Neuronal stem cell (in vitro differentiated cells): ENCODE data around the gene DIP2C.

Source experiments
- DNase-seq: peaks from one replicate; pipeline ENCODE4 v3.0.0-alpha.2; 2013; ENCODE audit warnings: low spot score
- H2AFZ ChIP-seq: one replicate; pipeline ENCODE4 v1.6.1; 2013; ENCODE audit warnings: mild to moderate bottlenecking, low read length, inconsistent platforms
- H2AK5ac ChIP-seq: 2 replicates; pipeline ENCODE4 v1.6.1; 2013; ENCODE audit warnings: low read depth, mild to moderate bottlenecking, inconsistent platforms, low read length, moderate library complexity, mixed read lengths
- H2BK120ac ChIP-seq: 2 replicates; pipeline ENCODE4 v1.6.1; 2013; ENCODE audit warnings: low read depth, mild to moderate bottlenecking, inconsistent platforms, low read length, moderate library complexity, mixed read lengths
- H2BK12ac ChIP-seq: one replicate; pipeline ENCODE4 v1.6.1; 2013; ENCODE audit warnings: low read length, inconsistent platforms
- H2BK15ac ChIP-seq: 2 replicates; pipeline ENCODE4 v1.6.1; 2013; ENCODE audit warnings: mild to moderate bottlenecking, low read length, inconsistent platforms, mixed read lengths
- H2BK5ac ChIP-seq: one replicate; pipeline ENCODE4 v1.6.1; 2013; ENCODE audit warnings: inconsistent platforms, mild to moderate bottlenecking, low read length, moderate library complexity
- H3K14ac ChIP-seq: one replicate; pipeline ENCODE4 v1.6.1; 2013; ENCODE audit warnings: low read length, inconsistent platforms
- H3K18ac ChIP-seq: 2 replicates; pipeline ENCODE4 v1.6.1; 2013; ENCODE audit warnings: low read length, inconsistent platforms
- H3K23ac ChIP-seq: 2 replicates; pipeline ENCODE4 v1.6.1; 2013; ENCODE audit warnings: low read depth, mild to moderate bottlenecking, mixed read lengths, low read length, inconsistent platforms; ENCODE audit not compliant: poor library complexity
- H3K27ac ChIP-seq: replicated peaks from 3 replicates; pipeline ENCODE4 v1.5.1; 2013; ENCODE audit warnings: low read length, inconsistent platforms
- H3K27me3 ChIP-seq, 3 experiments: 2 replicates each; pipeline ENCODE4 v1.6.1; 2013; ENCODE audit warnings: low read length in 3 of 3, mild to moderate bottlenecking in 2 of 3, inconsistent platforms in 1 of 3, low read depth in 1 of 3, mixed read lengths in 1 of 3, moderate library complexity in 1 of 3; ENCODE audit not compliant: control insufficient read depth in 3 of 3, insufficient read depth in 3 of 3
- H3K36me3 ChIP-seq, 2 donors: replicated peaks in 1 of 2; 2 replicates each; pipeline ENCODE4 v1.6.1; 2013; ENCODE audit warnings: low read length in 2 of 2; ENCODE audit not compliant: control insufficient read depth in 2 of 2, insufficient read depth in 2 of 2
- H3K4ac ChIP-seq: 2 replicates; pipeline ENCODE4 v1.6.1; 2013; ENCODE audit warnings: inconsistent platforms, mild to moderate bottlenecking, low read length, moderate library complexity
- H3K4me1 ChIP-seq, 2 donors: 1 replicate in 1 of 2; 2 replicates in 1 of 2; pipeline ENCODE4 v1.6.1; 2013; ENCODE audit warnings: low read length in 2 of 2, low read depth in 1 of 2; ENCODE audit not compliant: control insufficient read depth in 2 of 2, insufficient read depth in 1 of 2
- H3K4me2 ChIP-seq: one replicate; pipeline ENCODE4 v1.6.1; 2013; ENCODE audit warnings: mild to moderate bottlenecking, low read length, inconsistent platforms; ENCODE audit not compliant: insufficient read depth, poor library complexity, severe bottlenecking
- H3K4me3 ChIP-seq, 2 donors: 2 replicates each; pipeline ENCODE4 v1.5.1; 2013; ENCODE audit warnings: low read length in 2 of 2, mild to moderate bottlenecking in 2 of 2, inconsistent platforms in 1 of 2, moderate library complexity in 1 of 2
- H3K79me1 ChIP-seq: one replicate; pipeline ENCODE4 v1.6.1; 2013; ENCODE audit warnings: low read depth, mild to moderate bottlenecking, inconsistent platforms, low read length, moderate library complexity
- H3K9ac ChIP-seq: one replicate; pipeline ENCODE4 v1.6.1; 2013; ENCODE audit warnings: mild to moderate bottlenecking, low read depth, low read length, inconsistent platforms; ENCODE audit not compliant: poor library complexity
- H3K9me3 ChIP-seq, 2 donors: replicated peaks in 1 of 2; 2 replicates each; pipeline versions ENCODE3 to v1.6.1; 2013; ENCODE audit warnings: low read length in 2 of 2, mild to moderate bottlenecking in 2 of 2, inconsistent platforms in 1 of 2, low read depth in 1 of 2, mixed read lengths in 1 of 2, moderate library complexity in 1 of 2; ENCODE audit not compliant: control insufficient read depth in 2 of 2, insufficient read depth in 1 of 2
- H4K8ac ChIP-seq: one replicate; pipeline ENCODE4 v1.6.1; 2013; ENCODE audit warnings: low read depth, mild to moderate bottlenecking, inconsistent platforms, low read length, moderate library complexity
- H4K91ac ChIP-seq: one replicate; pipeline ENCODE4 v1.6.1; 2013; ENCODE audit warnings: low read length, low read depth, mild to moderate bottlenecking, inconsistent platforms; ENCODE audit not compliant: poor library complexity
- WGBS, 2 donors: extraction: QIAGEN DNeasy Blood & Tissue Kit; methylation state at CpG; one replicate each; pipeline ENCODE4 v1.1.7; 2013; ENCODE audit warnings: missing lambda C conversion rate in 2 of 2, mixed read lengths in 1 of 2; ENCODE audit not compliant: insufficient read length in 2 of 2, insufficient replicate concordance in 1 of 2; ENCODE audit errors: extremely low coverage in 2 of 2; 5-methylcytosine and 5-hydroxymethylcytosine counted together

The DIP2C gene

DNA sequence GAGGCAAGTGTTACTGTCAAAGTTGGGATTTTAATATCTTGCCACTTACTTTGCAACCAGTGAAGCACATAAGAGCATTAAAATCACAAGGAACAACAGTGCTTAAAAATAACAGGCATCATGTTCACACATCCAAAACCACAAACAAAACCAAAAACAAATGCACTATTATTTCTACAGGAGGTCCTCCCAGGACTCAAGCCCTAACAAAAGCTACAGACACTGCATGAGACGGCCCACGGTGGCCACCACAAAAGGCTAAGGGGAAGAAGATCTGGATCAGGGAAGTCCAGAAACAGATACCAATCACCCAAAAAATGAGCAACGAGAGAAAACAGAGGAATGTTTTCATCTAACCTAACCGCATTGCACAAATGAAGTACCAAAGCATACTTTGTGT, 395.8 kb downstream of the DIP2C start:
- Histone ChIP-seq H3K9me3 (no peaks in the 10 kb centered on the region), H3K23ac (no peak overlapping the region), H4K91ac (no peak overlapping the region), H3K4me3 (no peak overlapping the region), H3K9ac (no peak overlapping the region), H3K4me2 (no peak overlapping the region), H4K8ac (no peak overlapping the region), H3K4ac (no peak overlapping the region), H3K4me1 (peaks cover 0 to 8% of the 10 kb centered on the region in 2 donors), H3K14ac (no peak overlapping the region), H3K27ac (no peak overlapping the region), H2BK12ac (no peak overlapping the region), H2AK5ac (no peak overlapping the region), H2BK120ac (no peak overlapping the region), H2AFZ (no peak overlapping the region), H3K18ac (no peak overlapping the region), H3K79me1 (no peaks in the 10 kb centered on the region), H2BK5ac (no peak overlapping the region), H3K27me3 (no peaks in the 10 kb centered on the region), H3K36me3 (peaks cover 10 to 40% of the 10 kb centered on the region in 2 donors), H2BK15ac (no peak overlapping the region)
- no CpG with 5 or more reads among the region's 4 CpGs for WGBS, 2 donors
- no peak for DNase-seq

DNA sequence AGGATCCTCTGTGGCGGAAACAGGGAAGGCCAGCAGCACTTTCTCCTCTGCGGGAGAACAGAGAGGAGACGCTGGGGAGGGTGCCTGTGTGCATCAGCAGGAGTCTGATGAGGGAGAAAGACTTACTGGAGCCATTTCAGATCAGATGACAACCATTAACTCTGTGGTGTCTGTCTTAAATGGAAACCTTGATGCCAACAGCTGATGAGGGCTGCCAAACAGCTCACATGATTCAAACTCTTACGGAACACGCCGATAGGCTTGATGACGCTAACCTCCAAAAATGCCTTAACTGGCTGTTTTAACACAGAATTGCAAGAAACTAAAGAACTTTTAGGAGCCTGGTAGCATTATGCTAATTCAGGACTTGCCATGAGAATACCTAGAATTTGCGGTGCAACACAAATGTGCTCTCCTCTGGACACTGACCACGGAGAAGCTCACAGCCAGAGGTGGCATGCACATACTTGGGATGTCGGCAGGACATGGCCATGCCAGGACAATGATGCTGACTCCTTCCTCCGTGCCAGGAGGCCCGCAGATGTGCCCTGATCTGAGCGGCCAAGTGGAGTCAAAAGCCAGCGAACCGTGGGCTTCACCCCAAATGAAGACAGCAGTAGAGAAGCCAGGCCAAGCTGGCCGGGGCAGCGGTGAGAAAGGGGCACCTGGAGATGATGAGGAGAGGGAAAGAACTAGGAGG, 399.3 kb downstream of the DIP2C start:
- no peak overlapping the region for H2BK5ac ChIP-seq
- no peak overlapping the region for H3K4me2 ChIP-seq
- H3K9me3 ChIP-seq = no peaks in the 10 kb centered on the region
- no peak overlapping the region for H3K27ac ChIP-seq
- peak overlapping the region; percentile 26 for H3K23ac ChIP-seq
- no peak overlapping the region for H3K14ac ChIP-seq
- no peak overlapping the region for H4K91ac ChIP-seq
- no peaks in the 10 kb centered on the region for H3K79me1 ChIP-seq
- H2BK12ac ChIP-seq = no peak overlapping the region
- no peaks in the 10 kb centered on the region for H3K27me3 ChIP-seq
- no CpG with 5 or more reads among the region's 17 CpGs for WGBS, 2 donors
- no peak overlapping the region for H3K4ac ChIP-seq
- H4K8ac ChIP-seq = no peak overlapping the region
- no peak overlapping the region for H2AK5ac ChIP-seq
- peaks cover 0 to 8% of the 10 kb centered on the region in 2 donors for H3K4me1 ChIP-seq
- no peak overlapping the region for H3K4me3 ChIP-seq
- no peak overlapping the region for H2AFZ ChIP-seq
- no peak for DNase-seq
- H3K36me3 ChIP-seq = peaks cover 17 to 72% of the 10 kb centered on the region in 2 donors
- no peak overlapping the region for H2BK120ac ChIP-seq
- H3K9ac ChIP-seq = no peak overlapping the region
- H3K18ac ChIP-seq = peak overlapping the region; percentile 40
- H2BK15ac ChIP-seq = no peak overlapping the region

DNA sequence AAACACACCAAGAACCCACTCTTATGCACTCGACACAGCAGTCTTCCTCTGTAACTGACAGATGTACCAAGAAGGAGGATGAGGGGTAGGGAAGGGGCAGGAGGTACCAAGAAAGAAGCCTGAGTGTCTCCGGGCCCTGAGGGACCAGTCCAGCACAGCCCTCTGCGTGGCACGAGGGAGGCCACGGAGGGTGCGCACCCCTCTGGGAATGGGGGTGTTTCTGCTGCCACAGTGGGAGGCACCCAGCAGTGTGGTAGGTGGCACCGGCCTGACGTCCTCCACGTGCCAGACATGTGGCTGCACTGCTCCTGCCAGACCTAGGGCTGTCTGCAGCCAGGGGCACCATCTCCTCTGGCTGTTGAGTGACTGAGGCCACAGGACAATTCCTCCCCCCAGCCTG, 399.9 kb downstream of the DIP2C start:
- Histone ChIP-seq H3K9me3 (no peaks in the 10 kb centered on the region), H3K36me3 (peaks cover 19 to 78% of the 10 kb centered on the region in 2 donors), H2BK120ac (no peak overlapping the region), H4K8ac (no peak overlapping the region), H3K79me1 (no peaks in the 10 kb centered on the region), H4K91ac (no peak overlapping the region), H3K4me2 (no peak overlapping the region), H3K27me3 (no peaks in the 10 kb centered on the region), H3K4ac (no peak overlapping the region), H3K14ac (no peak overlapping the region), H2BK12ac (no peak overlapping the region), H3K9ac (peak overlapping the region; percentile 5), H2BK15ac (no peak overlapping the region), H3K18ac (peak overlapping the region; percentile 40), H3K27ac (no peak overlapping the region), H3K4me3 (no peak overlapping the region), H2AK5ac (no peak overlapping the region), H2AFZ (no peak overlapping the region), H3K4me1 (peaks cover 0 to 8% of the 10 kb centered on the region in 2 donors), H3K23ac (peak overlapping the region; percentile 26), H2BK5ac (no peak overlapping the region)
- no peak for DNase-seq
- no CpG with 5 or more reads among the region's 9 CpGs for WGBS, 2 donors

DNA sequence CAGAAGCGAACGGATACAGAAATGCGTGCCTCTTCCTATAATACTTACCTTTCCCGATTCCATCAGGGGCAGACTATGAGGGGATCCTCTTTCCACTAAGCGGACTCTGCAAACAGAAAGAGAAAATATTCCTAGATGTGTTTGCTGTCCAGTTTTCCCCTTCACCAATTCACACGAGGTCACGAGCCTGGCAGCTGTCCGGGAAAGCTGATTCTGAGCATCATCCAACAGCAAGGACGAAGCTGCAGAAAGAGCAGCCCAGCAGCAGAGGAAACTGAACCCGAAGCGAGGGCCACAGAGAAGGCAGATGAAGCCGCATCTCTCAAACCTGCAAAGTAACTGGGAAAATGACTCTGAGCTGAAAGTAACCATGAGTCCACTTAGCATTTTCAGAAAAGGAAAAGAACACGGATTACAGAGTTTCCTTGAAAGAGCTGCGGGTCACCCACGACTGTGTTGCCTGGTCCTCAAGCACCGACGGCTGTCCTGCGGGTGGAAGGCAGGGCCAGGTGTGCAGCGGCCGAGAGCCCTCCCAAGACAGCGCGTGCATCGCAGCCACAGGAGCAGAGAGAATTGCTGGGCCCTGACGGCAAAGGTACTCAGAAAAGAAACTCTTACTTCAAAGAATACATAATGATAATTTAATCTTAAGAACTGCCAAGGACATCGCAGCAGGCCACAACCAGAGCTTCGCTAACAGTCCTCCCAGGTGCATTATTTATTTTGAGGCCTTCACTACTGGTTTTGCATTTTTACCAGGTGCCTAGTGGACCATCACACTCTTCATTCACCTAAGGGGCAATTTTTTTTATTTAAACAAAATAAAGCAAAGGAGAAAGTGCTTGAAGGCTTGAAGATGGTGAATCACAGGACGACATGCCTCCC, 400.9 kb downstream of the DIP2C start:
- Histone ChIP-seq H3K23ac (no peak overlapping the region), H4K8ac (no peak overlapping the region), H2AFZ (no peak overlapping the region), H2AK5ac (no peak overlapping the region), H3K18ac (no peak overlapping the region), H3K4ac (no peak overlapping the region), H2BK5ac (no peak overlapping the region), H2BK120ac (no peak overlapping the region), H3K36me3 (peaks cover 19 to 84% of the 10 kb centered on the region in 2 donors), H3K9ac (no peak overlapping the region), H2BK15ac (no peak overlapping the region), H3K27me3 (no peaks in the 10 kb centered on the region), H4K91ac (no peak overlapping the region), H3K4me3 (no peak overlapping the region), H3K79me1 (no peaks in the 10 kb centered on the region), H3K14ac (no peak overlapping the region), H2BK12ac (no peak overlapping the region), H3K9me3 (no peaks in the 10 kb centered on the region), H3K27ac (no peak overlapping the region), H3K4me2 (no peak overlapping the region), H3K4me1 (peaks cover 0 to 3% of the 10 kb centered on the region in 2 donors)
- WGBS, 2 donors = no CpG with 5 or more reads among the region's 27 CpGs
- no peak for DNase-seq
